NCI-H82 treated with DMSO at 0.1 percent for 48 hours (cell line): ENCODE measurements around the gene TBC1D19.

ENCODE experiments used
- DNase-seq: peaks from one replicate; lab custom pipeline; 2025; ENCODE audit not compliant: unreplicated experiment; lab: John Stamatoyannopoulos, UW

The TBC1D19 gene

GRCh38 chr4:26779224-26779623 is 195.3 kb downstream of the TBC1D19 start:
- no peak for DNase-seq

GRCh38 chr4:26779674-26780073 is 195.8 kb downstream of the TBC1D19 start:
- no peak for DNase-seq

- no peak for DNase-seq
Observed at GRCh38 chr4:26780539-26780938, 196.7 kb downstream of the TBC1D19 start.

GRCh38 chr4:26782168-26782829 is 198.4 kb downstream of the TBC1D19 start:
- no peak for DNase-seq

- no peak for DNase-seq
Observed at GRCh38 chr4:26782830-26783202, 198.9 kb downstream of the TBC1D19 start.

- no peak for DNase-seq
Observed at GRCh38 chr4:26784207-26784865, 200.5 kb downstream of the TBC1D19 start.

- DNase-seq, result no peak
Observed at GRCh38 chr4:26785312-26785711, 201.4 kb downstream of the TBC1D19 start.

- DNase-seq, result no peak
Observed at GRCh38 chr4:26785810-26786209, 201.9 kb downstream of the TBC1D19 start.

GRCh38 chr4:26786916-26787315 is 203.0 kb downstream of the TBC1D19 start:
- no peak for DNase-seq

- DNase-seq, result no peak
Observed at GRCh38 chr4:26787461-26788340, 203.8 kb downstream of the TBC1D19 start.

- no peak for DNase-seq
Observed at GRCh38 chr4:26788341-26788733, 204.5 kb downstream of the TBC1D19 start.

GRCh38 chr4:26789208-26789607 is 205.3 kb downstream of the TBC1D19 start:
- DNase-seq, result no peak

- no peak for DNase-seq
Observed at GRCh38 chr4:26791346-26791745, 207.5 kb downstream of the TBC1D19 start.

- no peak for DNase-seq
Observed at GRCh38 chr4:26792639-26793038, 208.8 kb downstream of the TBC1D19 start.

GRCh38 chr4:26793735-26794134 is 209.9 kb downstream of the TBC1D19 start:
- no peak for DNase-seq

- DNase-seq, result no peak
Observed at GRCh38 chr4:26796081-26796480, 212.2 kb downstream of the TBC1D19 start.

GRCh38 chr4:26802790-26803189 is 218.9 kb downstream of the TBC1D19 start:
- peak; percentile 75 for DNase-seq

- peak; percentile 96 for DNase-seq
Observed at GRCh38 chr4:26803211-26803861, 219.5 kb downstream of the TBC1D19 start.

- DNase-seq, result no peak
Observed at GRCh38 chr4:26804451-26804850, 220.6 kb downstream of the TBC1D19 start.

- DNase-seq, result no peak
Observed at GRCh38 chr4:26804925-26805324, 221.0 kb downstream of the TBC1D19 start.
